GM18499 (cell line): ENCODE results near the gene HSD17B14.
"Not testable (repeated sequence)": the region's sequence is repeated elsewhere in the genome, so short reads cannot be mapped to it uniquely, and the experiment has no call there.

Experiments used
- ATAC-seq: cut with Tn5 transposase; IDR thresholded peaks from one replicate; pipeline ENCODE4 v1.9.1; 2021; ENCODE audit warnings: moderate number of reproducible peaks; ENCODE audit not compliant: insufficient read depth, unreplicated experiment

Gene HSD17B14

DNA sequence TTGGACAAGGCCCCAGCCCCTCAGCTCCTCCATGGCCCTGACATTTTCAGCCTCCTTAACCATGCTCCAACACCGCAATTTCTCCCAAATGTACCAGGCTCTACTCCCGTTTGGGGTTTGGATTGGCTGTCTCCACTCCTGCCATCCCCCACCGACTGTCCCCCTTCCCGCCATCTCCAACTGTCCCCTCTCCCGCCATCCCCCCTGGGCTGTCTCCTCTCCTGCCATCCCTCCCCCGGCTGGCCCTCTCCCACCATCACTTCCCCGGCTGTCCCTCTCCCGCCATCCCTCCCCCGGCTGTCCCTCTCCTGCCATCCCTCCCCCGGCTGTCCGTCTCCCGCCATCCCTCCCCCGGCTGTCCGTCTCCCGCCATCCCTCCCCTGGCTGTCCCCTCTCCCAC is 30.8 kb downstream of the HSD17B14 start:
- no peak for ATAC-seq

DNA sequence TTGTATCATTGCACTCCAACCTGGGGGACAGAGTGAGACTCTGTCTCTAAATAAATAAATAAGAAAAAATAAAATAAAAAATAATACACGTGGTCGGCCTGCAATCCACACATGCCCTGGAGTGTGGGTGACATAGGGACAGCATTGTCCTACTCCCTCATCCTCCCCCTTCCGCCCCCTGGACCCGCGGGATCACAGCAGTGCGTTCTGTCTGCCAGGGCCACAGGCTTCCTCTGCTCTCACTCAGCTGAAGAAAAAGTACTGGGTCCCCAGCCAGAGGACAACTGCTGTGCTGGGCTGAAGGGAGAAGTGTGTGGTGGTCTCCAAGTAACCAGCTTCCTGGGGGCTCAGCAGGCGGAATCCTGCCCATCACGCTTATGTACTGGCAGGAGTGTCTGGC is 31.8 kb downstream of the HSD17B14 start:
- no peak for ATAC-seq

DNA sequence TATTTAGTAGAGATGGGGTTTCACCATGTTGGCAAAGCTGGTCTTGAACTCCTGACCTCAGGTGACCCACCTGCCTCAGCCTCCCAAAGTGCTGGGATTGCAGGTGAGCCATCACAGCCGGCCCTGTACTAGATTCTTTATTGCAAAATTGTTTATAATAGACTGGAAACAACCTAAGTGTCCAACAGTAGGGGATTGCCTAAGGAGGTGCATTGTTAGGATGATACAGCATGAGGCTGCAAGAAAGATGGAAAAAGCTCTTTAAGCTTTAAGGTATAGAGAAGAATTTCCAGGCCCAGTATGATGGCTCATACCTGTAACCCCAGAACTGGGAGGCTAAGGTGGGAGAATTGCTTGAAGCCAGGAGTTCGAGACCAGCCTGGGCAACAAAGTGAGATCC is 33.7 kb downstream of the HSD17B14 start:
- ATAC-seq = no peak

DNA sequence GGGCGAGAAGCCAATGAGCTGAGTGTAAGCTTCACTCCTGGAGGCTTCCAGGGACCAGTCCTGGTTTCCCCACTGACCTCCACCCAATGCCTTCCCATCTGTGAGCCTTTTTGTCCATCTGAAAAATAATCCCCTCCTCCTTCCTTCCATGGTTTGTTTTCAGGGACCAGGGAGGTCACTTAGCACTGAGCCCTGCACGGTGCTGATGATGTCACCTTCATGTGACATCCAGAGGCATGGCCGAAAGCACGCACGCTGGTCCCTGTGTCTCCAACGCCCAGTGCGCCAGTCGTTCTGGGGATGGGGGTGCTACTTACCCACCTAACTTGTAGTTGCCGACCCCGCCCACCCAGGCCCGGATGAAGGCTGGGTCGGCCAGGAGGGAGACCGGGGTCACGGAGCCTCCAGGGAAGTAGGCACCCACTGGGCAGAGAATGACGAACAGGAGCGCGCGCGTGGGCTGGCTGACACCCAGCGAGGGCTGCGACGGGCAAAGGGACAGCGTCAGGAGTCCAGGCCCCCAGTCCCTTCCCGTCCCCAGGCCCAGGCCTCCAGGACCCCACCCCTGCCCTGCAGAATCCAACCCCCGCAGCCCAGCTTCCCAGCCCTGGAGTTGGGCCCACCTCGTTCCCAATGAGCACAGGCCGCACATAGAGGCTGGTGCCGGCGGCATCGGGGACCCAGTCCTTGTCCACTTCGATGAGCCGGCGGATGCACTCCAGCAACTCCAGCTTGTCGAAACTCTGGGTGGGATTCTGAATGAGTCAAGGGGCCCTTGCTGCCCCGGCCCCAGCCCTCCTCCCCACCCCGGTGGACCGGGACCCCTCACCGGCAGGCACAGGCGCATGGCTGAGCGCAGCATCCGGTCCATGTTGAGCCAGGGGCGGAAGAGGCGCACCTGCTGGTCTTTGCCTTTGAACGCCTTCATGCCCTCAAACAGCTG is 36.7 kb downstream of the HSD17B14 start:
- ATAC-seq = no peak

DNA sequence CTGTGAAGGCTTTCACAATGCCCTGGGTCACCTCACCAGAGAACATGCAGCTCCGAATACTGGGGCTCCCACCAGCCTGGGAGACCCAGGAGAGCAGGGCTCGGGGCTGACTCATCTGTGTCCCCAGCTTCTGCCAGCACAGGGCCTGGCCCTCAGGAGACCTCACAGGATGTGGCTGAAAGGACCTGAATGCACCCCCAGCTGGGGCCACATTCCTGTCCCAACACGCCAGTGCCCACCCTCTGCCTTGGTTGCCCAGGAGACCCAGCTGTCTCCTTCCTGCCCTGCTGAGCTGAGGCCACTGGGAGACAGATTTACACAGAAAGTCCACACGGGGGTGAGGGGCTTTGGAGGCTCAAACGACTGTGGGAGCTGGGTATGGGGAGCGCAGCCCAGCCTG is 37.4 kb downstream of the HSD17B14 start:
- ATAC-seq = no peak

DNA sequence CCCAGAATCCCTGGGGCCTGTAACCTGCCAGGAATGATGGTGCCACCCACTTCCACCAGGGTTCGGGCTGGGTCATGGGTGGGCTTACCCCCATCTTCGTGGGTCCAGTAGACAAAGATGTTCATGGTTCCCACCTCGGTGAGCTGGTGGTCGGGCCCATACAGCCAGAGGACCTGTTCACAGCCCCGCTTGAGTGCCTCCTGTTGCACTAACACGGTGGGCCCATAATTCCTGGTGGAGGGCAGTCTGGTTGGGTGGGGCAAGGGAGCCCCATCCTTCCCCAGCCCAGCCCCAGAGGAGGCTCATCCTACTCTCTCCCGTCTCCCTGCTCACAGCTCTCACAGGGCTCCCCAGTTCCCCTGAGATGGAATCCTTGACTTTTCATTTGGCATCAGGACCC is 39.2 kb downstream of the HSD17B14 start:
- ATAC-seq = no peak

DNA sequence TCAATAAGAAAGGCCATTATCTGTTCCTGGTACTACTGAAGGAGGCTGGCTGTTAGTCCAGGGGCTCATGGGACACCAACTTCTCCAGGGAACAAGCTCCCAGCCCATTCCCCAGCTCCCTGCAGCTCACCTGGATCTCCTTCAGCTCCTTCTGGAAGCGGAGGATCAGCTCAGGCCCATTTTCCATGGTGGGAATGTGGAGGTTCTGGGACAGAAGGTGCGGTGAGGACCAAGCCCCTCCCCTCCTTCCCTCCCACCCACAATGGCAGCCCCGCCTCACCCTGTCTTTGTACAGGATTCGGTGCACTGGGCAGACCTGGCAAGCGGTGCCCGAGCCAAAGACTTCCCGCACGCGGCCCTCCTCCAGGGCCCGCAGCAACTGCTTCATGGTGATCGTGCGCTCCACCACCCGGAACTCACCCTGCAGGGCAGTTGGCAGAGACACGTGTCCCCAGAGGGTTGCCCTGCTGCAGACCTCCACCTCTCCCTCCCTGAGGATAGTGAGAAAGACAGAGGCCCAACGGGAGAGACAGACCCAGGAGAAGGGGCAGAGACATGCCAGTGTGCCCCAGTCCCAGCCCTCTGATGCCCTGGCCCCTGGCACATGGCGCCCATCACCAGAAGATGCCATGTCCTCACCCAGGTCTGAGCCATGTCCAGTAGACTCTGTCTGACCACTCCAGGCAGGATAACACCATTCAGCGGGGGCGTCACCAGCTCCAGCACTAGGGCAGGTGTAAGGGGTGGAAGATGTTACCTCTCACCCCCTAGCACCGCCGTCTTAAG is 39.8 kb downstream of the HSD17B14 start:
- ATAC-seq = no peak

DNA sequence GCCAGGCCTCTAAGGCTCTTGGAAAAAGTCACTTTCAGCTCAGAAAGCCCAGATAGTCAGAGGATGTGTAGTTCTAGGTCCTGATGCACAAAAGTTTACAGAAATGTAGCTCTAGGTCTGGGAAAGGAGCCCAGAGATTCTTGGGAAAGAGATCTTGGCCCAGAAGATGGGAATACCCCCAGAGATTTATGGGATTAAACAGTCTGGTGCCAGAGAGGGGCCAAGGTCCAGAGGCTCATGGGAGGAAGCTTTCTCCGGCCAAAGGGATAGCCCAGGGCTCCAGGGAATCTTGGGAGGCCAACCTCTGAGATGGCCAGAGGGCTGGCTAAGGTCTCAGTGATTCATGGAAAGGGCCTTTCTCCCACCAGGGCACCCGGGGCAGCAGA is 40.6 kb downstream of the HSD17B14 start:
- ATAC-seq = no peak

DNA sequence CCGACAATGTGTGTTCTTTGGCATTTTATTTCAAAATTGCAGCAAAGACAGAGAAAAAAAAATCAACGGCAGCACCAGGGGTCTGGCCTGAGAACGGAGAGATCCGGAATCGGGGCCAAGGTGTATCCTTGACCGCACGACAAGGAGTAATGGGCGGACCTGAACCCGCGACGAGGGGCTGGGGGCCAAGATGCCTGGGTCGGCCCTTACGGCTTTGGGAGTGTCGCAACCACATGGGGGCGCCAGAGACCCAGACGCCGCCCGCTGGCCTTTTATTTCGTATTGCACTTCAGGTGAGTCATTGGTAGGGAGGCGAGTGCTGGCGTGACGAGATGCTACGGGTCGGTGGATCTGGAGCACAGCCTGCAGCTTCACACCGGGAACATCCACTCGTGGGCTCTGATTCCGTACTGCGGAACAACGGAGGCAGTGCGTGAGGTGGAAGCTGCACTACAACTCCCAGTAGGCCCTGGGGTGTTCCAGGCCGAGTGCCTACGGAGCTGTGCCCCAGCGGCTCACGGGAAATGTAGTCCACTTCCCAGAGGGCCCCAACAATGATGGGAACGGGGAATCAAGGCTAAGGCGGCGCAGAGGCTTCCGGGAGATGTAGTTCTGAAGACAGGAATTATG is 41.1 kb downstream of the HSD17B14 start:
- no peak for ATAC-seq

DNA sequence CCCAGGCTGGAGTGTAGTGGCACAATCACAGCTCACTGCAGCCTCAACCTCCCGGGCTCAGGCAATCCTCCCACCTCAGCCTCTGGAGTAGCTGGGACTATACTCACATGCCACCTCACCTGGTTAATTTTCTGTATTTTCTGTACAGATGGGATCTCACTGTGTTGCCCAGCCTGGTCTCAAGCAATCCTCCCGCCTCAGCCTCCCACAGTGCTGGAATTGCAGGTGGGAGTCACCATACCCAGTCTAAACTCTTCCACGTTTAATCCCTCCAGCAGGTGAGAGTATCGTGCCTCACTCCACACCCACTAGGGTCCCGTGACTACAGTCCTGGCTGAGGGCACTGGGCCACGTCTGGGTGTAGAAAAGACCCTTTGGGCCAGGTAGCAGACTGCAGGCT is 42.0 kb downstream of the HSD17B14 start:
- no peak for ATAC-seq

DNA sequence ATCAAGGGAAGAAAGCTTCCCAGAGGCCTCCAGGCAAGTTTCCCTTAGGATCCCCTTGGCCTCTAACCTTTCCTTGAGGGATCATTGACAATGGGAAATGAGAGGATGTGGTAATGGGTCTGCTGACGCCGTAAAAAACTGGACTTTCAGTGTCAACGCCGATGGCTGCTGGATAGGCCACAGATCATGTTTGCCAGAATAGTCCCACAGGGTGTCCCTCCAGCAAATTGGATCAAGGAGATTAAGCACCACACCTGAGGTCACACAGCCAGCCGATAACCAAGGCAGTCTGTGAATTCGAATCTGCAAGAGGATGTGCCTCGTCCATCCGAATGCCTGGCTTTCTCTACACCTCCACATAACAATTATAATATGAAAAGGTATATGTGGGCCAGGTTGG is 43.0 kb downstream of the HSD17B14 start:
- no peak for ATAC-seq

DNA sequence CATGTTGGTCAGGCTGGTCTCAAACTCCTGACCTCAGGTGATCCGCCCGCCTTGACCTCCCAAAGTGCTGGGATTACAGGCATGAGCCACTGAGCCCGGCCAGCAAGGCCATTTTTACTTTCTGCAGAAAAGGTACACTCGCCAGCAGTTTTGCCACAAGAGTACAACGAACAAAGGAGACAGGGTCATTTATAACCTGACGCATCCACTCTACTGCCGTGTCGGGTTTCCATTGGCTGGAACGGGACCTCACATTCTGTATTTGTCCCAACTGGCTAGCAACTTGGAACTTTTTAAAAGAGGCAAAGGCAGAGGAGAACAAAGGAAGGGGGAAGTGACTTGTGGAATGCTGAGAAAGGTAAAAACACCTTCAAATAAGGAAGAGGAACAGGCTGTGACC is 49.0 kb downstream of the HSD17B14 start:
- ATAC-seq = not testable (repeated sequence)

DNA sequence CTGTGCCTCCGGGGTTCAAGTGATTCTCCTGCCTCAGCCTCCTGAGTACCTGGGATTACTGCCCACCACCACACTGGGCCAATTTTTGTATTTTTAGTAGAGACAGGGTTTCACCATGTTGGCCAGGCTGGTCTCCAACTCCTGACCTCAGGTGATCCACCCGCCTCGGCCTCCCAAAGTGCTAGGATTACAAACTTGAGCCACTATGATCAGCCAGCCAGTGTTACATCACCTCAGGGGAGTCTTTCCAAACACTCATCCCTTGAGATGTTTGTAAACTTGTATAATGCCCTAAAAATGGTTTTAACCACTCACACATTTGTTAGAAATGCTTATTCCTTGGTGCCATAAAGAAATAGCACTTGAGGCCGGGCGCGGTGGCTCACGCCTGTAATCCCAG is 49.9 kb downstream of the HSD17B14 start:
- not testable (repeated sequence) for ATAC-seq

DNA sequence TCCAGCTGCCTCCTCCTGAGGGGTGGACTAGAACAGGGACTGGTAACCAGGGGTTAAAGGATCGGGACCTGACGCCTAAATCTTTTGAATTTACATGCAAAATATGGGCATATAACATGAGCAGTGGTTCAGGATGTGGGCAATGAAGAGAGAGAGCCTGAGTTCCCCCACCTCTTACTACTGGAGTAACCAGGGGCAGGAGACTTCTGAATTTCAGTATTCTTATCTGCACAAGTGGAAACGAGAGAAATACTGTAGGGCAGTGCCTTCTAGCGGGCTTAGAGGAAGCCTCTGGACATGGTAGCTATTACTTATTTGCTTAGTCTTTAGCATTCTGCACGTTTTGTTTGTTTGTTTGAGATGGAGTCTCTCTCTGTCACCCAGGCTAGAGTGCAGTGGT is 51.8 kb downstream of the HSD17B14 start:
- no peak for ATAC-seq

DNA sequence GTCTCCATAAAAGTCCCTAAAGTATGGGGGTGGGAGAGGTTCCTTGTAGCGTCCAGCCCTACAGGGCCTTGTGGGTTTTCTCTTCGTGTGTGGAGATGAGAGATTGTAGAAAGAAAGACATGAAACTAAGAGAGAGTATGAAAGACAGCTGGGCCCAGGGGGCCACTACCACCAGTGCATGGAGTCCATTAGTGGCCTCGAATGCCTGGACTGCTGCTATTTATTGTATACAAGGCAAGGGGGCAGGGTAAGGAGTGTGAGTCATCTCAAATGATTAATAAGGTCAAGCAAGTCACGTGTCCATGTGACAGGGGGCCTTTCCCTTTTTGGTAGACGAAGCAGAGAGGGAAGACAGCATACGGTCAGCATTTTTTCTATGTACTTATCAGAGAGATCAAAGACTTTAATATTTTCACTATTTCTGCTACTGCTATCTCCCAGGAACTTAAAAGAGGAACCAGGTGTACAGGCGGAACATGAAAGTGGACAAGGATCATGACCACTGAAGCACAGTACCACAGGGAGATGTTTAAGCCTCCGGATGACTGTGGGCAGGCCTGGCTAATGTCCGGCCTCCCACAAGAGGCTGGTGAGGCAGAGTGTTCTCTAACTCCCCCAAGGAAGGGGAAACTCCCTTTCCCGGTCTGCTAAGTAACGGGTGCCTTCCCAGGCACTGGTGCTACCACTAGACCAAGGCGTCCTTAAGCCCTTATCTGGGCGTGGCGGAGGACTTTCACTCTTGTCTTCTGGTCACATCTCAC is 55.5 kb downstream of the HSD17B14 start:
- ATAC-seq = no peak

DNA sequence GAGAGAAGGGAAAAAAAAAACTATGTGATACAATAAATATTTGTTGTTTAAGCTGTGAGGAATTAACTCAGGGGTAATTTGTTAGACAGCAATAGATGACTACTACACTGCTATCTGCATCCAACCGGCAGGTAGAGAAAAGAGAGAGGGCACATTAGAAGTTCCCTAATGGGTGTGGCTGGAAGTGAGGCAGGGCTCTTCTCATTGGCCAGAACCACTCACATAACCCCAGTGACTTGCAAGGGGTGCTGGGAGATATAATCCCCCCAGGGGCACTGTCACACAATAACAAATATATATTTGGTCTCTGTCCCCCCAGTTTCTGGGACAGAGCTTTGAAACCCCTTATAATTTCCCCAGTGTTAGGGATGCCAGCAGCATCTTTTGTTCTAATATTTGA is 56.7 kb downstream of the HSD17B14 start:
- no peak for ATAC-seq

DNA sequence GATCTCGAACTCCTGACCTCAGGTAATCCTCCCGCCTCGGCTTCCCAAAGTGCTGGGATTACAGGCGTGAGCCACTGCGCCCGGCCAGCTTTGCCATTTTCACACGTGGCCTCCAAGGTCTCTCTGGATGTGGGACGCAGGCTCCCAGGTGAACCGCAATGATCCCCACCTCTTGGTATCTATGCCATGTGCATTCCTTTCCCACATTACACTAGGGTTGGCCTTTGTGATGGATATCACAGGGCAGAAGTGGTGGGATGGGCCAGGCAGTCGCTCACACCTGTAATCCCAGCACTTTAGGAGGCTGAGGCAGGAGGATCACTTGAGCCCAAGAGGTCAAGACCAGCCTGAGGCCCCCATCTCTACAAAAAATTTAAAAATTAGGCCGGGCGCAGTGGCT is 58.6 kb downstream of the HSD17B14 start:
- ATAC-seq = no peak

DNA sequence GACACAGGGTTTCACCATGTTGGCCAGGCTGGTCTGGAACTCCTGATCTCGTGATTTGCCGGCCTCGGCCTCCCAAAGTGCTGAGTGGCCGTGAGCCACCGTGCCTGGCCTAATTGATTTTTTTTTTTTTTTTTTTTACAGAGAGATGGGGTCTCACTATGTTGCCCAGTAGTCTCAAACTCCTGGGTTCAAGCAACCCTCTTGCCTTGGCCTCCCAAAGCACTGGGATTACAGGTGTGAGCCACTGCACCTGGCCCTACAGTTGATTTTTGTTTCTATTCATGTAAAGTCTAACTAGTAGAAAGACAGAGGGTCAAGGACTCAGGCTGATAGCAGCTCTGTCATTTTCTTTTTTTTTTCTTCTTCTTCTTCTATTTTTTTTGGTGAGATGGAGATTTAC is 59.2 kb downstream of the HSD17B14 start:
- ATAC-seq = no peak

DNA sequence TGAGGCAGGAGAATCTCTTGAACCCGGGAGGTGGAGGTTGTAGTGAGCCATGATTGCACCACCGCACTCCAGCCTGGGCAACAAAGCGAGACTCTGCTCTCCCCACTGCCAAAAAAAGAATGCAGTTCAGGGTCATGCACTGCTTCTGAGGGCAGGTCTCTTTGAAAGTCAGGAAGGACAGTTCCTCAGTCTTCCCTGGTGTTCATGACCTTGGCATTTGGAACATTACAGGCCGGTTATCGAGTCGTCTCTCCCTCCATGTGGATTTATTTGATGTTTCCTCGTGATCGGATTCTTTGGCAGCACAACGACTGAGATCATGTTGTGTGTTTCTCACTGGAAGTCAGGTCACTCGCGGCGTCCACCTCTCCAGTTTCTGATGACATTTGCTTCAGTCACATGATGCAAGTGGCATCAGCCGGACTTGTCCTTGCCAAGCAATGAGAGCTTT is 63.8 kb downstream of the HSD17B14 start:
- ATAC-seq = no peak

DNA sequence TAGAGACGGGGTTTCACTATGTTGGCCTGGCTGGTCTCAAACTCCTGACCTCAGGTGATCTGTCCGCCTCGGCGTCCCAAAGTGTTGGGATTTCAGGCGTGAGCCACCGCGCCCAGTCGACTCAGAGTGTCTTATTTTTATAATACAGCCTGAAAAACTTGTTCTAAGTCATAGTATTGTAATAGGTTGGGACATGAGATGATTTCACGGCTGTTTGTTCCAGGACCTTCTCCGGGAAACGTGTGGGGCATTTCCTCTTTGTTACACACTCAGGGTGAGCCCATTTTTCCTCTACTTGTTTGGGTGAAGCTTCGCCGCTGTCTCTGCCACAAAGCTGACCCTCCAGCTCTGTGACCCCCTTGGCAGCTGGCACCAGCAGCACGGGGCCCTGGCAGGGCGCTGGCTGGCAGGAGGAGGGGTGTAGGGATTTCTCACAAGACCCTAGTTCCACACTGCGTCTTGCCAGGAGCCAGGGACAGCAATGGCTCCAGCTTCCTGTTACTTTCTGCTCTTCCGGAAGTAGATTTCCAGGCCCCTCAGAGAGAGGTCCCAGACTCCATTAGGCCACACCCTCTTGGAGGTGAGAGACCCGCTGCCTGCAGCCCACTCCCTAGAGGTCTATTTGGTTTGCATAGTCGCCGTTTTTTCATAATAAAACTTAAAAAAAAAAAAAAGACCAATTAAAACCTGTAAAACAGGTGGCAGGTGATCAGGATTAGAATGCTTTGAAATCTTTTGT is 65.4 kb downstream of the HSD17B14 start:
- ATAC-seq = no peak
